ENCODE results near the gene TAOK1.

- TF ChIP-seq CTCF (IDR thresholded peaks at IDR 0.05) (no peak), POLR2A (IDR thresholded peaks at IDR 0.05) (no peak), POLR2AphosphoS5 (IDR thresholded peaks at IDR 0.05) (no peak), EP300 (IDR thresholded peaks at IDR 0.05; ENCODE audit: low read depth) (no peak)
Observed at GRCh38 chr17:29400818-29401217, 10.7 kb downstream of the TAOK1 start.
